Trophoblast cell (in vitro differentiated cells and primary cell): Measurements from ENCODE around the gene PHYHIPL.
"Not testable (repeated sequence)": the region's sequence is repeated elsewhere in the genome, so short reads cannot be mapped to it uniquely, and the experiment has no call there.

Experiments used
- DNase-seq, 2 donors: peaks; one replicate each; pipeline ENCODE4 v3.0.0-alpha.2; 2016
- H2AFZ ChIP-seq: 2 replicates; pipeline ENCODE4 v1.6.1; 2013; ENCODE audit warnings: low read length, moderate library complexity, mild to moderate bottlenecking; ENCODE audit not compliant: insufficient read depth, poor library complexity
- H2AK5ac ChIP-seq: 2 replicates; pipeline ENCODE4 v1.6.1; 2013; ENCODE audit warnings: mild to moderate bottlenecking, low read length
- H2BK120ac ChIP-seq: 2 replicates; pipeline ENCODE4 v1.6.1; 2013; ENCODE audit warnings: low read length, mild to moderate bottlenecking, moderate library complexity; ENCODE audit not compliant: insufficient read depth, poor library complexity
- H2BK12ac ChIP-seq: 2 replicates; pipeline ENCODE4 v1.6.1; 2013; ENCODE audit warnings: mild to moderate bottlenecking, low read length, moderate library complexity
- H2BK5ac ChIP-seq: 2 replicates; pipeline ENCODE4 v1.6.1; 2013; ENCODE audit warnings: low read length, low read depth, moderate library complexity, mild to moderate bottlenecking; ENCODE audit not compliant: poor library complexity
- H3K14ac ChIP-seq: 2 replicates; pipeline ENCODE4 v1.6.1; 2013; ENCODE audit warnings: mild to moderate bottlenecking, low read length
- H3K18ac ChIP-seq: 2 replicates; pipeline ENCODE4 v1.6.1; 2013; ENCODE audit warnings: mild to moderate bottlenecking, low read length
- H3K23ac ChIP-seq: 2 replicates; pipeline ENCODE4 v1.6.1; 2013; ENCODE audit warnings: low read length
- H3K27ac ChIP-seq: 2 replicates; pipeline ENCODE4 v1.5.1; 2013; ENCODE audit warnings: low read depth, mild to moderate bottlenecking, inconsistent platforms, low read length, moderate library complexity
- H3K27me3 ChIP-seq: 2 replicates; pipeline ENCODE4 v1.6.1; 2013; ENCODE audit warnings: inconsistent platforms, mild to moderate bottlenecking, low read length, moderate library complexity; ENCODE audit not compliant: insufficient read depth
- H3K36me3 ChIP-seq, 2 experiments: 1 replicate in 1 of 2; 2 replicates in 1 of 2; pipeline ENCODE4 v1.6.1; 2013; ENCODE audit warnings: low read length in 2 of 2, mild to moderate bottlenecking in 2 of 2, moderate library complexity in 1 of 2; ENCODE audit not compliant: insufficient read depth in 2 of 2, control insufficient read depth in 1 of 2
- H3K4ac ChIP-seq: 2 replicates; pipeline ENCODE4 v1.6.1; 2013; ENCODE audit warnings: low read depth, mild to moderate bottlenecking, low read length, moderate library complexity
- H3K4me1 ChIP-seq, 2 experiments: 1 replicate in 1 of 2; 2 replicates in 1 of 2; pipeline ENCODE4 v1.6.1; 2013; ENCODE audit warnings: low read length in 2 of 2, mild to moderate bottlenecking in 2 of 2, moderate library complexity in 1 of 2; ENCODE audit not compliant: insufficient read depth in 2 of 2, control insufficient read depth in 1 of 2
- H3K4me2 ChIP-seq: 2 replicates; pipeline ENCODE4 v1.6.1; 2013; ENCODE audit warnings: inconsistent platforms, mild to moderate bottlenecking, low read length, moderate library complexity
- H3K4me3 ChIP-seq: 2 replicates; pipeline ENCODE4 v1.5.1; 2013; ENCODE audit warnings: mild to moderate bottlenecking, low read depth, low read length, inconsistent platforms
- H3K79me1 ChIP-seq: one replicate; pipeline ENCODE4 v1.6.1; 2013; ENCODE audit warnings: low read length
- H3K79me2 ChIP-seq: 2 replicates; pipeline ENCODE4 v1.6.1; 2013; ENCODE audit warnings: low read length, mild to moderate bottlenecking; ENCODE audit not compliant: control insufficient read depth, insufficient read depth, poor library complexity
- H3K9ac ChIP-seq: 2 replicates; pipeline ENCODE4 v1.6.1; 2013; ENCODE audit warnings: mild to moderate bottlenecking, low read length
- H3K9me3 ChIP-seq: 2 replicates; pipeline ENCODE4 v1.6.1; 2013; ENCODE audit warnings: low read depth, mild to moderate bottlenecking, control low read depth, inconsistent platforms, low read length; ENCODE audit not compliant: insufficient read depth
- H4K12ac ChIP-seq: 2 replicates; pipeline ENCODE4 v1.6.1; 2013; ENCODE audit warnings: low read depth, mild to moderate bottlenecking, low read length, moderate library complexity
- H4K8ac ChIP-seq: 2 replicates; pipeline ENCODE4 v1.6.1; 2013; ENCODE audit warnings: low read depth, mild to moderate bottlenecking, low read length, moderate library complexity
- H4K91ac ChIP-seq: one replicate; pipeline ENCODE4 v1.6.1; 2013; ENCODE audit warnings: low read depth, mild to moderate bottlenecking, low read length, moderate library complexity
- WGBS: extraction: QIAGEN DNeasy Blood & Tissue Kit; methylation state at CpG from one replicate; pipeline ENCODE4 v1.1.7; 2013; ENCODE audit warnings: missing lambda C conversion rate; ENCODE audit not compliant: insufficient read length, insufficient coverage; ENCODE audit errors: extremely low coverage; 5-methylcytosine and 5-hydroxymethylcytosine counted together

The PHYHIPL gene

GRCh38 chr10:59214160-59214559 is 37.7 kb downstream of the PHYHIPL start:
- Histone ChIP-seq H3K36me3 (no peaks in the 10 kb centered on the region), H3K23ac (no peak overlapping the region), H2BK120ac (no peak overlapping the region), H3K18ac (no peak overlapping the region), H3K14ac (no peak overlapping the region), H2AK5ac (no peak overlapping the region), H3K27me3 (no peaks in the 10 kb centered on the region), H3K27ac (no peak overlapping the region), H2BK5ac (no peak overlapping the region), H4K91ac (no peak overlapping the region), H3K79me2 (no peaks in the 10 kb centered on the region), H3K4me3 (no peak overlapping the region), H3K9ac (no peak overlapping the region), H4K8ac (no peak overlapping the region), H3K4ac (no peak overlapping the region), H3K9me3 (no peaks in the 10 kb centered on the region), H3K79me1 (no peaks in the 10 kb centered on the region), H2BK12ac (no peak overlapping the region), H3K4me1 (no peaks in the 10 kb centered on the region), H2AFZ (no peak overlapping the region), H3K4me2 (no peak overlapping the region), H4K12ac (no peak overlapping the region)
- no CpG with 5 or more reads among the region's 1 CpG for WGBS
- no peak for DNase-seq

- Histone ChIP-seq H4K8ac (no peak overlapping the region), H3K4me1 (no peaks in the 10 kb centered on the region), H4K12ac (no peak overlapping the region), H3K27me3 (no peaks in the 10 kb centered on the region), H3K9me3 (no peaks in the 10 kb centered on the region), H4K91ac (no peak overlapping the region), H3K23ac (no peak overlapping the region), H3K36me3 (no peaks in the 10 kb centered on the region), H2BK12ac (no peak overlapping the region), H2BK5ac (no peak overlapping the region), H3K79me1 (no peaks in the 10 kb centered on the region), H3K4ac (no peak overlapping the region), H3K4me2 (no peak overlapping the region), H2BK120ac (no peak overlapping the region), H3K27ac (no peak overlapping the region), H2AFZ (no peak overlapping the region), H2AK5ac (no peak overlapping the region), H3K14ac (no peak overlapping the region), H3K9ac (no peak overlapping the region), H3K18ac (no peak overlapping the region), H3K4me3 (no peak overlapping the region), H3K79me2 (no peaks in the 10 kb centered on the region)
- no peak for DNase-seq
- no CpG with 5 or more reads among the region's 4 CpGs for WGBS
Measured at GRCh38 chr10:59216178-59216869, 39.9 kb downstream of the PHYHIPL start.

GRCh38 chr10:59222788-59223187 is 46.3 kb downstream of the PHYHIPL start:
- Histone ChIP-seq H3K4me1 (no peaks in the 10 kb centered on the region), H2AK5ac (no peak overlapping the region), H3K4me2 (no peak overlapping the region), H3K14ac (no peak overlapping the region), H3K27me3 (no peaks in the 10 kb centered on the region), H3K9me3 (no peaks in the 10 kb centered on the region), H3K79me2 (no peaks in the 10 kb centered on the region), H3K23ac (no peak overlapping the region), H4K91ac (no peak overlapping the region), H3K79me1 (no peaks in the 10 kb centered on the region), H2BK12ac (no peak overlapping the region), H3K9ac (no peak overlapping the region), H3K36me3 (no peaks in the 10 kb centered on the region), H3K27ac (no peak overlapping the region), H2AFZ (no peak overlapping the region), H3K18ac (no peak overlapping the region), H4K12ac (no peak overlapping the region), H4K8ac (no peak overlapping the region), H3K4me3 (no peak overlapping the region), H2BK5ac (no peak overlapping the region), H2BK120ac (no peak overlapping the region), H3K4ac (no peak overlapping the region)
- peak in 1 of 2 donors; percentile 13 for DNase-seq

- not testable (repeated sequence) for H3K27me3 ChIP-seq, DNase-seq, H2BK5ac ChIP-seq, H2AK5ac ChIP-seq, H3K18ac ChIP-seq, H3K4me1 ChIP-seq, H3K79me1 ChIP-seq, H4K12ac ChIP-seq, H3K36me3 ChIP-seq, H2BK12ac ChIP-seq, H3K14ac ChIP-seq, H4K8ac ChIP-seq, H3K4me3 ChIP-seq, H2AFZ ChIP-seq, H3K4me2 ChIP-seq, H3K9me3 ChIP-seq, H3K23ac ChIP-seq, H4K91ac ChIP-seq, H3K9ac ChIP-seq, H3K79me2 ChIP-seq, H3K27ac ChIP-seq, H3K4ac ChIP-seq
- peak overlapping the region; percentile 3 for H2BK120ac ChIP-seq
- WGBS: no CpG with 5 or more reads among the region's 2 CpGs
Measured at GRCh38 chr10:59223597-59223996, 47.2 kb downstream of the PHYHIPL start.
